ENCODE data around the gene PDE11A. TPM values are rescaled to one million over a fixed set of nuclear protein-coding genes. Genes with fewer than 3 reads are reported as not detected.

PDE11A gene
- total RNA-seq, 1 donor from 2014 or later, result 0.27 TPM

DNA sequence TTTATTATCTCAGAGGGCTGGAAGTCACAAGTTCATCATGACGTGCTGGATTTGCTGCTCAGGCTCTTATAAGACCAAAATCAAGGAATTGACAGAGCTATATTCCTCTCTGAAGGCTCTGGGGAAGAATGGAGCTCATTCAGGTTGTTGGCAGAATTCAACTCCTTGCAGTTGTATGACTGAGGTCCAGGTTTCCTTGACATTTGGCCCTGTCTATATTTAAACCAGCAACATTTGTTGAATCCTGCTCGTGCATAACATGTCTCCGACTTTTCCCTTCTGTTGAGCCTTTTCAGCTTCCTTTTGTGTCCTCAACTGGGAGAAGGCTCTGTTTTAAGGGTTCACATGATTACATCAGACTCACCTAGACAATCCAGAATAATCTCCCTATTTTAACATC is 203.4 kb downstream of the PDE11A start:
- Mint-ChIP-seq H3K4me3 (ENCODE audit: unreplicated experiment) (no peak overlapping the region), H3K36me3 (ENCODE audit: unreplicated experiment) (no peaks in the 10 kb centered on the region), H3K27ac (ENCODE audit: unreplicated experiment) (no peak overlapping the region), H3K4me1 (ENCODE audit: low read depth, unreplicated experiment) (no peaks in the 10 kb centered on the region), H3K9me3 (ENCODE audit: unreplicated experiment) (no peaks in the 10 kb centered on the region), H3K27me3 (ENCODE audit: unreplicated experiment) (no peaks in the 10 kb centered on the region)
- TF ChIP-seq, protein P1, sequence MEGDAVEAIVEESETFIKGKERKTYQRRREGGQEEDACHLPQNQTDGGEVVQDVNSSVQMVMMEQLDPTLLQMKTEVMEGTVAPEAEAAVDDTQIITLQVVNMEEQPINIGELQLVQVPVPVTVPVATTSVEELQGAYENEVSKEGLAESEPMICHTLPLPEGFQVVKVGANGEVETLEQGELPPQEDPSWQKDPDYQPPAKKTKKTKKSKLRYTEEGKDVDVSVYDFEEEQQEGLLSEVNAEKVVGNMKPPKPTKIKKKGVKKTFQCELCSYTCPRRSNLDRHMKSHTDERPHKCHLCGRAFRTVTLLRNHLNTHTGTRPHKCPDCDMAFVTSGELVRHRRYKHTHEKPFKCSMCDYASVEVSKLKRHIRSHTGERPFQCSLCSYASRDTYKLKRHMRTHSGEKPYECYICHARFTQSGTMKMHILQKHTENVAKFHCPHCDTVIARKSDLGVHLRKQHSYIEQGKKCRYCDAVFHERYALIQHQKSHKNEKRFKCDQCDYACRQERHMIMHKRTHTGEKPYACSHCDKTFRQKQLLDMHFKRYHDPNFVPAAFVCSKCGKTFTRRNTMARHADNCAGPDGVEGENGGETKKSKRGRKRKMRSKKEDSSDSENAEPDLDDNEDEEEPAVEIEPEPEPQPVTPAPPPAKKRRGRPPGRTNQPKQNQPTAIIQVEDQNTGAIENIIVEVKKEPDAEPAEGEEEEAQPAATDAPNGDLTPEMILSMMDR (IDR thresholded peaks at IDR 0.05; ENCODE audit: partially characterized antibody, unreplicated experiment), result no peak
- DNase-seq, result no peak

DNA sequence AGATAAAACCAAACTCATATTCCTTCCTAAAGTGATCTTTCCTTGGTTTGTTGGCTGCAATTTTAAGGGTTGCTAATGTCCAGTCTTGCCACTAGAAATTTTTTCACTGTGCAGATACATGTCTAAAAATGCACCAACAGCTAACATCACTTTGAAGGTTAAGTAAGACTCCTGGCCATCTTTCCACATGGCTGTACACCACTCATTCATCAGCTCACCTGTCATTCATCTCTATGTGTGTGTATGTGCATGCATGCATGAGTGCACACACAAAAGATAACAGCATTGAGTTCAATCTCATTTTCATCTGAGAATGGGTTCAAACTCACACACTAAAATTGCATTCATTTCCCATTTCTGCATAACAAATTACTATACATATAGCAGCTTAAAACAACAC is 203.8 kb downstream of the PDE11A start:
- H3K9me3 Mint-ChIP-seq (ENCODE audit: unreplicated experiment), result no peaks in the 10 kb centered on the region

DNA sequence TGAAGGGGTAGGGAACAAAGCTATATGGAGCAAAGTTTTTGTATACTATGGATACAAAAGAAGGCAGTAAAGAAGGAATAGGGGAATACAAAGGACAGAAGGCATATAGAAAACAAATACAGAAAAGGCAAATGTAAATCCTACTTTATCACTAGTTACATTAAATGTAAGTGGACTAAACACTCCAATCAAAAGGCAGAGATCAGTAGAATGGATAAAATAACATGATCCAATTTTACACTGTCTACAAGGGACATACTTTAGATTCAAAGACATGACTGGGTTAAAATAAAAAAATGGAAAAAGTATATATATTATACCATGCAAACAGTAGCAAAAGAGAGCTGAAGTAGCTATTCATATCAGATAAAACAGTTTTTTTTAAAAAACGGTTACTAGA is 215.0 kb downstream of the PDE11A start:
- H3K27me3 Mint-ChIP-seq (ENCODE audit: unreplicated experiment), result peaks cover 2% of the 10 kb centered on the region
- peaks cover 7% of the 10 kb centered on the region for H3K9me3 Mint-ChIP-seq (ENCODE audit: unreplicated experiment)

More for the DNA sequence above, 203.8 kb downstream of the PDE11A start:
- H3K4me1 Mint-ChIP-seq (ENCODE audit: low read depth, unreplicated experiment), result no peaks in the 10 kb centered on the region
- H3K27ac Mint-ChIP-seq (ENCODE audit: unreplicated experiment), result no peak overlapping the region
- H3K36me3 Mint-ChIP-seq (ENCODE audit: unreplicated experiment), result no peaks in the 10 kb centered on the region
- no peak overlapping the region for H3K4me3 Mint-ChIP-seq (ENCODE audit: unreplicated experiment)
- peaks cover 2% of the 10 kb centered on the region for H3K27me3 Mint-ChIP-seq (ENCODE audit: unreplicated experiment)
- TF ChIP-seq, protein P1 (IDR thresholded peaks at IDR 0.05; ENCODE audit: partially characterized antibody, unreplicated experiment), result no peak
- no peak for DNase-seq

DNA sequence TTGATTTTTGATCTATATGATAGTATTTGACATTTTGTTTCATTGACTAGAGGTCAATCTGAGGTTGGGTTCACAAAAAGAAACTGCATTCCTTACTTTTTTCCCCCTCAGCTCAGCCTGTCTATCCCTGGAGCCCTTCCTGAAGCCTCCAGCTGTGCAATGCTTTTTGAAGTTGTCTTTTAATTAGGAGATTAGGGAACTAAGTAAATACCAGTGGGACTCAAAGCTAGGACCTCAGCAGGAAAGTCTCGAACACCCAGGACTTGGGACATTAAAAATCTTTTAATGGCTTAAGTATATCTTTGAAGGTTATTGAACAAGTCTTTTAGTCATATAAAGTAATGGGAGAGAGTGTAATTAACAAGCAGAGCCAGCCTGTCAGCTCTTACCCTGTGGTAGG is 220.2 kb downstream of the PDE11A start:
- DNase-seq, result no peak
- no peak overlapping the region for H3K4me3 Mint-ChIP-seq (ENCODE audit: unreplicated experiment)
- peaks cover 2% of the 10 kb centered on the region for H3K9me3 Mint-ChIP-seq (ENCODE audit: unreplicated experiment)
- TF ChIP-seq, protein P1 (IDR thresholded peaks at IDR 0.05; ENCODE audit: partially characterized antibody, unreplicated experiment), result no peak
- H3K27me3 Mint-ChIP-seq (ENCODE audit: unreplicated experiment), result peaks cover 2% of the 10 kb centered on the region
- H3K36me3 Mint-ChIP-seq (ENCODE audit: unreplicated experiment), result peaks cover 2% of the 10 kb centered on the region
- H3K4me1 Mint-ChIP-seq (ENCODE audit: low read depth, unreplicated experiment), result peaks cover 1% of the 10 kb centered on the region
- no peak overlapping the region for H3K27ac Mint-ChIP-seq (ENCODE audit: unreplicated experiment)

More for the DNA sequence above, 215.0 kb downstream of the PDE11A start:
- peaks cover 1% of the 10 kb centered on the region for H3K4me1 Mint-ChIP-seq (ENCODE audit: low read depth, unreplicated experiment)
- TF ChIP-seq, protein P1 (IDR thresholded peaks at IDR 0.05; ENCODE audit: partially characterized antibody, unreplicated experiment), result no peak
- DNase-seq, result no peak
- H3K4me3 Mint-ChIP-seq (ENCODE audit: unreplicated experiment), result no peak overlapping the region
- H3K27ac Mint-ChIP-seq (ENCODE audit: unreplicated experiment), result no peak overlapping the region
- H3K36me3 Mint-ChIP-seq (ENCODE audit: unreplicated experiment), result peaks cover 5% of the 10 kb centered on the region

DNA sequence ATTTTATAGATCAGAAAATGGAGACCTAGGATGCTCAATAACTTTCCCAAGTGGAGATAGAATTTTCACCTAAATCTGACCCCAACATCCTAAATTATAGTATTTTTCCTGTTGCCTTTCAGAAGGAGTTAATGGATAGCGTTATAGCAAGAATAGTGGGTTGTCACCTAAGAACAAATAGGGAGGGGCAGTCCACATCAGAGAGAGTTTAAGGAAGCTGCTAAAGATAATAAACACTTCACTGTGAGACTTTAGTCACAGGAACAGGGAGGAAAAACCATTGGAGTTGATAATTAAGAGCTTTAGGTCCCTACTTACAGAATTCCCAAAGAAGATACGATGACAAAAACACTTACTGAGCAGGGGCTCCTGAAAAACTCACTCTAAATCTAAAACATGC is 229.4 kb downstream of the PDE11A start:
- no peaks in the 10 kb centered on the region for H3K4me1 Mint-ChIP-seq (ENCODE audit: low read depth, unreplicated experiment)
- no peak for DNase-seq
- H3K4me3 Mint-ChIP-seq (ENCODE audit: unreplicated experiment), result no peak overlapping the region
- no peaks in the 10 kb centered on the region for H3K36me3 Mint-ChIP-seq (ENCODE audit: unreplicated experiment)
- TF ChIP-seq, protein P1 (IDR thresholded peaks at IDR 0.05; ENCODE audit: partially characterized antibody, unreplicated experiment), result no peak
- H3K27ac Mint-ChIP-seq (ENCODE audit: unreplicated experiment), result no peak overlapping the region
- H3K27me3 Mint-ChIP-seq (ENCODE audit: unreplicated experiment), result no peaks in the 10 kb centered on the region
- H3K9me3 Mint-ChIP-seq (ENCODE audit: unreplicated experiment), result no peaks in the 10 kb centered on the region
